ENCODE data around the gene CAMKMT.

Gene CAMKMT

DNA sequence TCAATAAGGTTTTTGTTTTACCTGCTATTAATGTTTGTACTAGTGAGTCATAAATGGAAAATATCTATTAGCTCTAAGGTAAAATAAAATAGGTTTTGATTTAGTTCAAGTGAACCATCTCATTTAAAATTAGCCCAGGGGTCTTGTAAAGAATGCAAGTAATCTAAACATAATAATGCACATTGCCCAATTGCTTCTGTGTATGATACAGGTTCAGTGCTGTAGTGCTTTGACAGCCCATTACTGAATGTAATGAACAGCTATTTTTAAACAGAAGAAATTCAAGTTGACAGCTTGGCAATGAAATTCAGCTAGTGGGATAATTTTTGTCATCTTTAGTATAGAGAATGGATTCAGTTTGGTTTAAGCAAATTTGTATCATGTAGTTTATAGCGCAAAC is 91.5 kb downstream of the CAMKMT start:
- H4K20me1 ChIP-seq (ENCODE audit: insufficient read depth, low read length): no peaks in the 10 kb centered on the region
- TF ChIP-seq CTCF (IDR thresholded peaks at IDR 0.05; ENCODE audit: low read length) (no peak), EZH2 (IDR thresholded peaks at IDR 0.05; ENCODE audit: borderline replicate concordance, low read length) (no peak)
- H3K9me2 ChIP-seq (ENCODE audit: low read depth, low read length): no peaks in the 10 kb centered on the region; the same call in 1 of the 2 replicates

GRCh38 chr2:44455877-44456276 is 94.1 kb downstream of the CAMKMT start:
- Histone ChIP-seq H4K20me1 (ENCODE audit: insufficient read depth, low read length) (no peaks in the 10 kb centered on the region), H3K4me3 (ENCODE audit: low read depth, low read length, poor library complexity, severe bottlenecking) (no peak overlapping the region), H3K9me3 (ENCODE audit: low read length) (no peaks in the 10 kb centered on the region), H3K4me2 (ENCODE audit: low read length) (no peak overlapping the region), H3K9me2 (ENCODE audit: low read depth, low read length) (no peaks in the 10 kb centered on the region; the same call in 1 of the 2 replicates), H3K79me2 (ENCODE audit: insufficient read depth, low read length) (no peaks in the 10 kb centered on the region), H3K4me1 (ENCODE audit: insufficient read depth, low read length, severe bottlenecking) (no peaks in the 10 kb centered on the region), H3K36me3 (ENCODE audit: insufficient read depth, low read length) (no peaks in the 10 kb centered on the region), H2AFZ (ENCODE audit: low read length) (no peak overlapping the region), H3K27me3 (ENCODE audit: insufficient read depth, low read length) (no peaks in the 10 kb centered on the region), H3F3A (ENCODE audit: insufficient read depth, low read length) (no peaks in the 10 kb centered on the region), H3K9ac (ENCODE audit: low read length) (no peak overlapping the region), H3K27ac (ENCODE audit: low read depth, low read length, poor library complexity, severe bottlenecking) (no peak overlapping the region)
- no peak for TF ChIP-seq CTCF (IDR thresholded peaks at IDR 0.05; ENCODE audit: low read length)
- TF ChIP-seq EZH2 (IDR thresholded peaks at IDR 0.05; ENCODE audit: borderline replicate concordance, low read length): no peak

More for the DNA sequence above, 91.5 kb downstream of the CAMKMT start:
- H3K4me2 ChIP-seq (ENCODE audit: low read length): no peak overlapping the region
- no peak overlapping the region for H2AFZ ChIP-seq (ENCODE audit: low read length)
- H3F3A ChIP-seq (ENCODE audit: insufficient read depth, low read length): no peaks in the 10 kb centered on the region
- no peak overlapping the region for H3K9ac ChIP-seq (ENCODE audit: low read length)
- no peaks in the 10 kb centered on the region for H3K27me3 ChIP-seq (ENCODE audit: insufficient read depth, low read length)
- no peak overlapping the region for H3K27ac ChIP-seq (ENCODE audit: low read depth, low read length, poor library complexity, severe bottlenecking)
- no peak overlapping the region for H3K4me3 ChIP-seq (ENCODE audit: low read depth, low read length, poor library complexity, severe bottlenecking)
- H3K4me1 ChIP-seq (ENCODE audit: insufficient read depth, low read length, severe bottlenecking): no peaks in the 10 kb centered on the region
- H3K79me2 ChIP-seq (ENCODE audit: insufficient read depth, low read length): no peaks in the 10 kb centered on the region
- H3K9me3 ChIP-seq (ENCODE audit: low read length): no peaks in the 10 kb centered on the region
- H3K36me3 ChIP-seq (ENCODE audit: insufficient read depth, low read length): no peaks in the 10 kb centered on the region

DNA sequence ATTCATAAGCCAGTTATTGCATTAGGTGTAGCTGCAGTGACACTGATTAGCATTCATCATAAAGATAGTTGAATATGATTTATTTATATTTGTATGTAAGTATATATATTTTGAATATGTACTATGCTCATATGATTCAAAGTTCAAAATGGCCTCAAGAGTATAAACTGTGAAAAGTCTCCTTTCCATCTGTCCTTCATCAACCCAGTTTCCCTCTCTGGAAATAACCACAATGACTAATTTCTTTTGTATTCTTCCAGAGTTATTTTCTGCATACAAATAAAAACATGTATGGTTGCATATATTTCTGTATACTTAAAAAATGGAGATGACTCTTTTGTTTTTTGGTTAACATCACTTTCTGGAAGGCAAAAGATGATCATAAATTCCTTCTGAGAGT is 95.2 kb downstream of the CAMKMT start:
- H2AFZ ChIP-seq (ENCODE audit: low read length): no peak overlapping the region

More for the DNA sequence above, 95.2 kb downstream of the CAMKMT start:
- Histone ChIP-seq H3K79me2 (ENCODE audit: insufficient read depth, low read length) (no peaks in the 10 kb centered on the region), H3K4me3 (ENCODE audit: low read depth, low read length, poor library complexity, severe bottlenecking) (no peak overlapping the region), H3K36me3 (ENCODE audit: insufficient read depth, low read length) (no peaks in the 10 kb centered on the region), H3K9me3 (ENCODE audit: low read length) (no peaks in the 10 kb centered on the region), H3K4me2 (ENCODE audit: low read length) (no peak overlapping the region), H3K9me2 (ENCODE audit: low read depth, low read length) (no peaks in the 10 kb centered on the region), H3K4me1 (ENCODE audit: insufficient read depth, low read length, severe bottlenecking) (no peaks in the 10 kb centered on the region), H4K20me1 (ENCODE audit: insufficient read depth, low read length) (no peaks in the 10 kb centered on the region), H3K27ac (ENCODE audit: low read depth, low read length, poor library complexity, severe bottlenecking) (no peak overlapping the region), H3K9ac (ENCODE audit: low read length) (no peak overlapping the region), H3K27me3 (ENCODE audit: insufficient read depth, low read length) (no peaks in the 10 kb centered on the region), H3F3A (ENCODE audit: insufficient read depth, low read length) (no peaks in the 10 kb centered on the region)
- TF ChIP-seq EZH2 (IDR thresholded peaks at IDR 0.05; ENCODE audit: borderline replicate concordance, low read length) (no peak), CTCF (IDR thresholded peaks at IDR 0.05; ENCODE audit: low read length) (no peak)
